GM21529 (cell line): ENCODE measurements around the gene CRYGA.

Source experiments
- ATAC-seq: cut with Tn5 transposase; IDR thresholded peaks from one replicate; pipeline ENCODE4 v1.9.1; 2021; ENCODE audit not compliant: unreplicated experiment

The CRYGA gene, protein sequence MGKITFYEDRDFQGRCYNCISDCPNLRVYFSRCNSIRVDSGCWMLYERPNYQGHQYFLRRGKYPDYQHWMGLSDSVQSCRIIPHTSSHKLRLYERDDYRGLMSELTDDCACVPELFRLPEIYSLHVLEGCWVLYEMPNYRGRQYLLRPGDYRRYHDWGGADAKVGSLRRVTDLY

GRCh38 chr2:208163489-208163888, at the start of gene CRYGA:
Gene CRYGA (minus strand): TSS chr2:208163589. CDS start chr2:208163556, 33 bp downstream.
- ATAC-seq = no peak

- no peak for ATAC-seq
Measured at GRCh38 chr2:208210688-208211451, 47.5 kb upstream of the CRYGA start.

DNA sequence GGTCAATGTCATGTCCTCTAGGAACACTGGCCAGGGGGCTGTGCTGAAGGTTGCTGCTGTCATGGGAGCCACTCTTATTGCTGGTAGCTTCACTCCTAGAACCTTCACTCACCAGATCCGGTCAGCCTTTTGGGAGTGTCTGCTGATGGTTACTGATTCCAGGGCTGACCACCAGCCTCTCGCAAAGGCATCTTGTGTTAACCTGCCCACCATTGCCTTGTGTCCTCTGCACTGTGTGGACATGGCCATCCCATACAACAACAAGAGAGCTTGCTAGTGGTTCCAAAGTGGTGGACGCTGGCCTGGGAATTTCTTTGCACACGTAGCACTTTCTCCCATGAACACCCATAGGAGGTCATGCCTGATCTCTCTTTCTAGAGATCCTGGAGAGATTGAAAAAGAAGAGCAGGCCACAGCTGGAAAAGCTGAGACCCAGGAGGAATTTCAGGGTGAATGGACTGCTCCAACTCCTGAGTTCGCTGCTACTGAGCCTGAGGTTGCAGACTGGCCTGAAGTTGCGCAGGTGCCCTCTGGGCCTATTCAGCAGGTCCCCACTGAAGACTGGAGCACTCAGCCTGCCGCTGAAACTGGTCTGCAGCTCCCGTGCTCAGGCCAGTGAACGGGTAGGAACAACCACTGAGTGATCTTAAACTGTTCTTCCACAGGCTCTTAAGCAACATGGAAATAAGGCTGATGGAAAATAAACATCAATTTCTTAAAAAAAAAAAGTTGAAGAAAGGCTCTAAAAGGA, 45.1 kb upstream of the CRYGA start:
- no peak for ATAC-seq

DNA sequence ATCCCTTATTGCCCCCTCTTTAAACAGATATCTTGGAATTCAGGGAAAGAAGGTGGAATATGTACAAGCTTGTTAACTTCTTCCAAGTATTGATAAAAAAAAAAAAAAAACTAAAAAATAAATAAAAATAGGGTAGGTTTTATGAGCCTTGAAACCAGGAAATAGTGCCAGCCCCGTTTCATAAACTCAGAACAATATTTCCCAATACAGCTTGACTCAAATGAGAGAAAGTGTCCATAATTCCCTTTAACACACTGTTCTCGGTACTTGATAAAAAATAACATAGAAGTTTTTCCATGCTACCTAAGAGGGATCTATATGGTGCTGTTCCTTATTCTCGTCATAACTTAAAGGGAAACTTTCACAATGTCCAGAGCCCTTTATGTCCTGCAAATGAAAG, 44.4 kb upstream of the CRYGA start:
- ATAC-seq = no peak

GRCh38 chr2:208204166-208204565, 40.8 kb upstream of the CRYGA start:
- ATAC-seq = no peak

DNA sequence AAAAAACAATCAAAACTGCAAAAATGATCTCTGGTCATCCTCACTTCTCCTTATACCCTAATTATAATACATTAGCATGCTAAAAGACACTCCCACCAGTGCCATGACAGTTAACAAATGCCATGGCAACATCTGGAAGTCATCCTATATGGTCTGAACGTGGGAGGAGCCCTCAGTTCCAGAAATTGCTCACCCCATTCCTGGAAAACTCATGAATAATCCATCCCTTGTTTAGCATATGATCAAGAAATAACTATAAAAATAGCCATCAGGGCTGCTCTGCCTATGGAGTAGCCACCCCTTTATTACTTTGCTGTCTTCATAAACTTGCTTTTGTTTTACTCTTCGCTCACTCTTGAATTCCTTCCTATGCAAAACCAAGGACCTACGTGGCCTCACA, 32.1 kb upstream of the CRYGA start:
- no peak for ATAC-seq

GRCh38 chr2:208192611-208193236, 29.3 kb upstream of the CRYGA start:
- no peak for ATAC-seq

DNA sequence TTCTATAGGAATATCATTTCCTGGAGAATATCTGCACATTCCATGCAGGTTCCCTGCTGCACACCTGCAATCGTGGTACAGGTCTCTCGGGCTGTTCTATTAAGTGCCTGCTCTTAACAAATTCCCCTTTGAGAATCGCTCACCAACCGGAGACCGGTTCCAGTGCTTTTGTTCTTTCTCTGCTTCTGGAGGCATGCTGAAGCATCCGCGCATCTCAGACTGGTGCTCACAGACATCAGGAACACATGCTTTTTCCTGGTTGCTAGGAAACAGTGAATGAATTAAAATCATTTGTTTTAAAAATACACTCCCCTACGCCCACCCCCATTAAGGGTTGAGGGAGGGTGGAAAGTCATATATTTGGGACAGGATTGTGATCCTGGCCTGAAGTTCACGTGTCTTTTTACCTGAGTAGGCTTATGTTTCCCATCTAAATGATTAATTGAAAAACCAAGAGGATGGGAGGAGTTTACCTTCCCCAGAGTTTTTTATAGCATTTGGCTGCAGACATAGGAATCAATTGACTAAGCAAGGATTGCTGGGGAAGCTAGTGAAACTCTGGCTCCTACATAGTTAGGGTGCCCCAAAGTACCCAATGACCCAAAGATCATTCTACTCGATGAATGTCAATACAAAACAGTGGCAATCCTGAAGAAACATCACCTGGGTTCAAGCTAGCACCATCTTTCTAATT, 26.6 kb upstream of the CRYGA start, which contains the start of gene C2orf80:
TSS of gene C2orf80 (minus strand) at position 221 of the 694 bp plus-strand sequence. CDS start 3,044 bp downstream, outside the sequence.
- no peak for ATAC-seq

DNA sequence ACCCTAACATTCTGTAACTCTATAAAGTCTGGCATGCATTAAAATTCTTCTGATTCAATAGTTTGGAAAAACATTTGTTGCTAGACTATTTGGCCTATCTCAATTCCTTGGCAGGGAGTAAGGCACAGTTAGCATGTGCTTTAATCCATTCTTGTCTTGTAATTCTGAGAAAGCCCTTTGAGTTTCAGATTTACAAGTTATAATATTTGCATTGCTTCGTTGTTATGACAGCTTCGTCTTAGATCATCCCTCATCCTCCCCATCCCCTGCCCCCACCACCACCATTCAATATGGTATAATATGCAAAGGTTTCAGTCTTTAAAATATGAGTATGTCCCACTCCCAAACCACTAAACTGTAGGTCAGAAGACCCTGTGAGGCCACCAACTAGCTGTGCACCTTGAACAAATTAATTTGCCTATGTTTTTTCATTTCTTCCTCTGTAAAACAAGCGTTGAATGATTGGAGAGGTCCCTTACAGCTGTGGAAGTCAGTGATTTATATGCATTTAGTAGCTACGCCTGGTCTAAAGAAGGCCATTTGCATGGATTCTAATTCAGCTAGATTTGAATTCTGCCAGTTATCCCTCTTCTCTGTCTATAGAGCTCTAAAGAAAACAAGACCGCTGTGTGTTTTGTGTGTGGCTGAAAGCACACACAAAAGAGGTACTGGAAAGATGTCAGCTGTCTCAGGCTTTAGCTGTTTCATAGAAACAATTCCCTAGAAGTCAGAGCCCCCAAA, 25.9 kb upstream of the CRYGA start:
- no peak for ATAC-seq

DNA sequence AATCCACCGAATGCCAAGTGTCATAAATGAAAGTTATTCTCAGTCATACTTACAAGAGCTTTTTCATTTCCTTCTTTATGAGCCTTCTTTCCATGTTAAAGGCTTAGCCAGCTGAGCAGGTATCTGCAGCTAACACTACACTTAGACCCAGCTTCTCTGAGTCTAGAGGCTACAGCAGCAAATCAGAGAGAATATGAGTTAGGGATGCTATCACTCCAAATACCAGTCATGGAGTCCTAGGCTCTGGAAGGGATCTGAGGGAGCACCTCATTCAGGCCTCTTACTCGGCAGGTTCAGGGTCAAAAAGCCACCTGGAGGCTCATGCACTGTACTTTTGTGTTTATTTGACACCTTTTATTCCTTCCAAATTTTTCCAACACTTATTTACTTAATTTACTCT, 23.5 kb upstream of the CRYGA start:
- no peak for ATAC-seq

DNA sequence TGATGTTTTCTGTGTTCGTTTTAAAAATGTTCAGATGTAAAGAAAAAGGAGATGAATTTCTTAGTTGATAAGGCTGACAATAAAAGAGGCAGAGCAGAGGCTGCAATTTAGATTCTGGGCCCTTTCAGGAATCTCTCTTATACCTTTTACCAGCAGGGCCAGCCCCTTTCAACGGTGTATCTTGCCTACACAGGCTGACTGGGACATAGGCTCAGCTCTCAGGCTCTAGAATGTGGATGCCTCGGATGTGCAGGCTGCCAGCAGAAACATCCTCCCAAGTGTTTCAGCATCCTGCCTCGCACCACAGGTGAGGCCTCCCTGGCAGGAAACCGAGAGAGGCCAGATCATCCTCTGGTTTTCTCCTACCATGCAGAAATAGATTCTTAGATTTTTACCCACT, 23.1 kb upstream of the CRYGA start:
- ATAC-seq = no peak

DNA sequence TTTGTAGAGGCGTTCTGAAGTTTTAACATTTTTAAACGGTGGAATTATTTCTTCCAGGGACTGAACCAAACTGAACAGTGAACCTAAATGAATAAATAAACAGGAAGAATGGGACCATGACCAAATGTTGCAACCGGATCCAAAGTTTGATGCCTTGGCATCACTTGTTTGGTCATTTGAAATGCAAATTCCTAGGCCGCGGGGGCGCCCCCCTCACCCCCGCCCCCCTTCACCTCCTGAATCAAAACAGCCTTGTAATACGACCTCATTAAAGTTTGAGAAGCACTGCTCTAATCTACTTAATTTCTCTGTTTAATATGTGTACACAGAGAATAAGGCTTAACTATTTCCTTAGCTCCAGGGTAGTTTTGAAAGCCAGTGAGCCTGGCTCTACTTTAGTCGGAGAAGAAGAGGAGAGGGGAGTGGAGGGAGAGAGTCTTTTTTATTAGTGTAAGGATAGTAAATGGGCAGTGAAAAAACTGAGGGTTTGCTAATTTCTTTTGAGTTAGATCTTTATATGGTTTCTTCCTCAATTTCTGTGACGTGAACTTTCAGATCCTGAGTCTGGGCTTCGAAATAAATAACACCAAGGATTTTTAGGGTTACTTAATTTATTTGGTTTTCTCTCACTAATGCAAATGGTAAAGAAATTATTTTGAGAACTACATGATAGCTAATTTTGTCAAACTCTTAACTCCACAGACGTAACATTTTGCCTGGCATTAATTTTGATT, 20.8 kb upstream of the CRYGA start:
- no peak for ATAC-seq

DNA sequence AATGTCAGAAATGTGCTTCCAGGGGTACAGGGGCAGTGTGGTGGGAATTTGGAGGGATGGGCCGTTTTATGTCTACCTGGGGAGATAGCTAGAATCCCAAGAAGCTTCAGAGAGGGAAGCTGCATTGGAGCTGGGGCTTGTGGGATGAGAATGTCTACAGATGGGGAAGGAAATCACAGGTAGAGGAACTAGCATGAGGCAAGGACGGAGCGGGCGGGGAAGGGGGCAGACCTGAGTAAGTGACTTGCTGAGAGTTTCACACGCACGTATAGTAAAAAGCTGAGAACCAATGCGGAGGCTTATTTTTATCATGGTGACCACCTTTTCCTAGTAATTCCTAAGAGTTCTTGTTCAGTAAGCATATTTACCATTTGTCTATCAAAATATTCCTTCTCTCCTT, 20.1 kb upstream of the CRYGA start:
- no peak for ATAC-seq

GRCh38 chr2:208182835-208183234, 19.4 kb upstream of the CRYGA start:
- ATAC-seq = no peak

GRCh38 chr2:208179028-208179609, 15.7 kb upstream of the CRYGA start:
- no peak for ATAC-seq

- ATAC-seq = no peak
Measured at GRCh38 chr2:208175840-208176153, 12.4 kb upstream of the CRYGA start.

DNA sequence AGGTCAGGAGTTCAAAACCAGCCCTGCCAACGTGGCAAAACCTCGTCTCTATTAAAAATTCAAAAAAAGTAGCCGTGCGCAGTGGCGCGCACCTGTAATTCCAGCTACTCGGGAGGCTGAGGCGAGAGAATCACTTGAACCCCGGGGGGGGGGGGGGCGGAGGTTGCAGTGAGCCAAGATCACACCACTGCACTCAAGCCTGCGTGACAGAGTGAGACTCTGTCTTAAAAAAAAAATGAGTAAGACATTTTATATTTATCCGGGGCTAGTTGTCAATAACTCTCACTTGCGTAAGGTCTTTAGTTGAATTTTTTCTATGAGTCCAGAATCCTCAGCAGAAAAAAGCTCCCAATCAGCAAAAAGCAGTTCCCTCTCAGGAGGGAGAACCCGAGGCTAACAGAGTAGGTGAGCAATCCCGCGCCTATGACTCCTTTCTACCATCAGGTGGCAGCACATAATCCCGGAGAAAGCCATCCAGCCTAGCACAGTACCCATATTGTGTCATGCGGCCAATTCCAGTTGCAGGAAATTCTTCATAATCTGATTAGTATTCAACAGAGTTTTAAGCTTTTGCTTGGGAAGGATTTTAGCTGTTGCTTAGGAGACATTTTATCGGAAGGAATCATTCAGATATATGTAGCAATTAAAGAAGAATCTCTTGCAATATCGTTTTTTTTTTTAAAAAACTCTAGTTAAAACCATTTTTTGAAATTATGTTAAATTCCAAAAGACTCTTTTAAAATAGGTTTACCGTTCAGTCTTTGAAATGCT, 11.9 kb upstream of the CRYGA start:
- peak; percentile 100 for ATAC-seq

- ATAC-seq = no peak
Measured at GRCh38 chr2:208174144-208174543, 10.8 kb upstream of the CRYGA start.

GRCh38 chr2:208172125-208172524, 8.7 kb upstream of the CRYGA start:
- ATAC-seq = no peak
